ENCODE measurements around the gene FCAMR. TPM values are rescaled to one million over a fixed set of nuclear protein-coding genes. Genes with fewer than 3 reads are reported as not detected.

FCAMR gene
- total and polyA plus RNA-seq, 2 experiments from 2014 or later = not detected

DNA sequence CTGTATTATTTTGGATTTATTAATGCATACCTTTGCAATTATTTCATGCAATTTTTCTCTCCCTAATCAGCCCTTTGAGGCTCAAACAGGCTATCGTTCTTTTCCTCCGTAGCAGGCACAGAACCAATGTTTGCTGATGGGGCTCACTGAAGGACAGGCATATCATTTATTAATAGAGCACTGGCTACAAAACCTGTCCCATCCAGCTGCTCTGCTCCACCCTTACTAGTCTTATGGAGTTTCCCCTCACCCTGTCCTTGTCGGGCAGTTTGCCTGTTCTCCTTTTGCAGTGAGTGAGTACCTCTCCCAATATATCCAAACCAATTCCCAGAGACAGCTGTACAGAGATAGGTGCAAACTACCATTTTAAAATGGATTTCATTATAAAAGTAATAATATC is 16.6 kb upstream of the FCAMR start (continued):
- TF ChIP-seq, protein P1, sequence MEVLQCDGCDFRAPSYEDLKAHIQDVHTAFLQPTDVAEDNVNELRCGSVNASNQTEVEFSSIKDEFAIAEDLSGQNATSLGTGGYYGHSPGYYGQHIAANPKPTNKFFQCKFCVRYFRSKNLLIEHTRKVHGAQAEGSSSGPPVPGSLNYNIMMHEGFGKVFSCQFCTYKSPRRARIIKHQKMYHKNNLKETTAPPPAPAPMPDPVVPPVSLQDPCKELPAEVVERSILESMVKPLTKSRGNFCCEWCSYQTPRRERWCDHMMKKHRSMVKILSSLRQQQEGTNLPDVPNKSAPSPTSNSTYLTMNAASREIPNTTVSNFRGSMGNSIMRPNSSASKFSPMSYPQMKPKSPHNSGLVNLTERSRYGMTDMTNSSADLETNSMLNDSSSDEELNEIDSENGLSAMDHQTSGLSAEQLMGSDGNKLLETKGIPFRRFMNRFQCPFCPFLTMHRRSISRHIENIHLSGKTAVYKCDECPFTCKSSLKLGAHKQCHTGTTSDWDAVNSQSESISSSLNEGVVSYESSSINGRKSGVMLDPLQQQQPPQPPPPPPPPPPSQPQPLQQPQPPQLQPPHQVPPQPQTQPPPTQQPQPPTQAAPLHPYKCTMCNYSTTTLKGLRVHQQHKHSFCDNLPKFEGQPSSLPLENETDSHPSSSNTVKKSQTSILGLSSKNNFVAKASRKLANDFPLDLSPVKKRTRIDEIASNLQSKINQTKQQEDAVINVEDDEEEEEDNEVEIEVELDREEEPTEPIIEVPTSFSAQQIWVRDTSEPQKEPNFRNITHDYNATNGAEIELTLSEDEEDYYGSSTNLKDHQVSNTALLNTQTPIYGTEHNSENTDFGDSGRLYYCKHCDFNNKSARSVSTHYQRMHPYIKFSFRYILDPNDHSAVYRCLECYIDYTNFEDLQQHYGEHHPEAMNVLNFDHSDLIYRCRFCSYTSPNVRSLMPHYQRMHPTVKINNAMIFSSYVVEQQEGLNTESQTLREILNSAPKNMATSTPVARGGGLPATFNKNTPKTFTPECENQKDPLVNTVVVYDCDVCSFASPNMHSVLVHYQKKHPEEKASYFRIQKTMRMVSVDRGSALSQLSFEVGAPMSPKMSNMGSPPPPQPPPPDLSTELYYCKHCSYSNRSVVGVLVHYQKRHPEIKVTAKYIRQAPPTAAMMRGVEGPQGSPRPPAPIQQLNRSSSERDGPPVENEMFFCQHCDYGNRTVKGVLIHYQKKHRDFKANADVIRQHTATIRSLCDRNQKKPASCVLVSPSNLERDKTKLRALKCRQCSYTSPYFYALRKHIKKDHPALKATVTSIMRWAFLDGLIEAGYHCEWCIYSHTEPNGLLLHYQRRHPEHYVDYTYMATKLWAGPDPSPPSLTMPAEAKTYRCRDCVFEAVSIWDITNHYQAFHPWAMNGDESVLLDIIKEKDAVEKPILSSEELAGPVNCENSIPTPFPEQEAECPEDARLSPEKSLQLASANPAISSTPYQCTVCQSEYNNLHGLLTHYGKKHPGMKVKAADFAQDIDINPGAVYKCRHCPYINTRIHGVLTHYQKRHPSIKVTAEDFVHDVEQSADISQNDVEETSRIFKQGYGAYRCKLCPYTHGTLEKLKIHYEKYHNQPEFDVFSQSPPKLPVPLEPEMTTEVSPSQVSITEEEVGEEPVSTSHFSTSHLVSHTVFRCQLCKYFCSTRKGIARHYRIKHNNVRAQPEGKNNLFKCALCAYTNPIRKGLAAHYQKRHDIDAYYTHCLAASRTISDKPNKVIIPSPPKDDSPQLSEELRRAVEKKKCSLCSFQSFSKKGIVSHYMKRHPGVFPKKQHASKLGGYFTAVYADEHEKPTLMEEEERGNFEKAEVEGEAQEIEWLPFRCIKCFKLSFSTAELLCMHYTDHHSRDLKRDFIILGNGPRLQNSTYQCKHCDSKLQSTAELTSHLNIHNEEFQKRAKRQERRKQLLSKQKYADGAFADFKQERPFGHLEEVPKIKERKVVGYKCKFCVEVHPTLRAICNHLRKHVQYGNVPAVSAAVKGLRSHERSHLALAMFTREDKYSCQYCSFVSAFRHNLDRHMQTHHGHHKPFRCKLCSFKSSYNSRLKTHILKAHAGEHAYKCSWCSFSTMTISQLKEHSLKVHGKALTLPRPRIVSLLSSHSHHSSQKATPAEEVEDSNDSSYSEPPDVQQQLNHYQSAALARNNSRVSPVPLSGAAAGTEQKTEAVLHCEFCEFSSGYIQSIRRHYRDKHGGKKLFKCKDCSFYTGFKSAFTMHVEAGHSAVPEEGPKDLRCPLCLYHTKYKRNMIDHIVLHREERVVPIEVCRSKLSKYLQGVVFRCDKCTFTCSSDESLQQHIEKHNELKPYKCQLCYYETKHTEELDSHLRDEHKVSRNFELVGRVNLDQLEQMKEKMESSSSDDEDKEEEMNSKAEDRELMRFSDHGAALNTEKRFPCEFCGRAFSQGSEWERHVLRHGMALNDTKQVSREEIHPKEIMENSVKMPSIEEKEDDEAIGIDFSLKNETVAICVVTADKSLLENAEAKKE (CRISPR knock-in tag; IDR thresholded peaks at IDR 0.05) = no peak
- no peak for TF ChIP-seq ZNF331 (CRISPR knock-in tag; IDR thresholded peaks at IDR 0.05; ENCODE audit: low read depth)

DNA sequence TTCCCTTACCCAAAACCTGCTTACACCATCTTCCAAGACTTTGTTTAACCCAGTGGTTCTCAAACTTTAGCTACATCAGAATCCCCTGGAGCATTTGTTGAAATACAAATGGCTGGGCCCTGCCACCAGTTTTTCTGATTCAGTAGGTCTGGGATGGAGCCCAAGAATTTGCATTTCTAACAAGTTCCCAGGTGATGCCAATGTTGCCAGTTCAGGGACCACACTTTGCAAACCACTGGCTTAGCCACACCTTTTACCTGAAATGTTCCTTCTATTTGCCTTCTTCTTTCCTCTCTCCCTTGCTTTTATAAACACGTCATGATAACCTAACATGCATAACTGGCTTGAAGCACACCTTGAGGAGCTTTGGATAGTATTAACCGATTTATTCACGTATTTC is 16.1 kb upstream of the FCAMR start:
- Mint-ChIP-seq H3K9me3 (no peaks in the 10 kb centered on the region), H3K36me3 (ENCODE audit: low read depth) (no peaks in the 10 kb centered on the region), H3K4me3 (no peak overlapping the region), H3K4me1 (peaks cover 30% of the 10 kb centered on the region), H3K27me3 (ENCODE audit: insufficient read depth, low read depth, poor library complexity) (peaks cover 3% of the 10 kb centered on the region), H3K27ac (no peak overlapping the region)
- H3K4me2 ChIP-seq = no peak overlapping the region
- H3K9me2 ChIP-seq (ENCODE audit: insufficient read depth) = 0 out of 2 replicates have a peak, but pooled peaks cover 3% of the 10 kb centered on the region
- no peaks in the 10 kb centered on the region for H3K79me2 ChIP-seq (replicated peaks; ENCODE audit: insufficient read depth)
- peaks cover 34% of the 10 kb centered on the region for H3K4me1 ChIP-seq (ENCODE audit: insufficient read depth)
- no peaks in the 10 kb centered on the region for H4K20me1 ChIP-seq (replicated peaks; ENCODE audit: insufficient read depth)
- no peak overlapping the region for H3K4me3 ChIP-seq
- H2AFZ ChIP-seq = no peak overlapping the region
- no peaks in the 10 kb centered on the region for H3K36me3 ChIP-seq (ENCODE audit: insufficient read depth)
- no peaks in the 10 kb centered on the region for H3K27me3 ChIP-seq (ENCODE audit: insufficient read depth)
- ATAC-seq (no peak), DNase-seq (ENCODE audit: low spot score) (no peak)
- H3F3A ChIP-seq (replicated peaks; ENCODE audit: low read depth) = no peaks in the 10 kb centered on the region
- no peak overlapping the region for H3K27ac ChIP-seq (ENCODE audit: low read depth)
- TF ChIP-seq, protein P2, sequence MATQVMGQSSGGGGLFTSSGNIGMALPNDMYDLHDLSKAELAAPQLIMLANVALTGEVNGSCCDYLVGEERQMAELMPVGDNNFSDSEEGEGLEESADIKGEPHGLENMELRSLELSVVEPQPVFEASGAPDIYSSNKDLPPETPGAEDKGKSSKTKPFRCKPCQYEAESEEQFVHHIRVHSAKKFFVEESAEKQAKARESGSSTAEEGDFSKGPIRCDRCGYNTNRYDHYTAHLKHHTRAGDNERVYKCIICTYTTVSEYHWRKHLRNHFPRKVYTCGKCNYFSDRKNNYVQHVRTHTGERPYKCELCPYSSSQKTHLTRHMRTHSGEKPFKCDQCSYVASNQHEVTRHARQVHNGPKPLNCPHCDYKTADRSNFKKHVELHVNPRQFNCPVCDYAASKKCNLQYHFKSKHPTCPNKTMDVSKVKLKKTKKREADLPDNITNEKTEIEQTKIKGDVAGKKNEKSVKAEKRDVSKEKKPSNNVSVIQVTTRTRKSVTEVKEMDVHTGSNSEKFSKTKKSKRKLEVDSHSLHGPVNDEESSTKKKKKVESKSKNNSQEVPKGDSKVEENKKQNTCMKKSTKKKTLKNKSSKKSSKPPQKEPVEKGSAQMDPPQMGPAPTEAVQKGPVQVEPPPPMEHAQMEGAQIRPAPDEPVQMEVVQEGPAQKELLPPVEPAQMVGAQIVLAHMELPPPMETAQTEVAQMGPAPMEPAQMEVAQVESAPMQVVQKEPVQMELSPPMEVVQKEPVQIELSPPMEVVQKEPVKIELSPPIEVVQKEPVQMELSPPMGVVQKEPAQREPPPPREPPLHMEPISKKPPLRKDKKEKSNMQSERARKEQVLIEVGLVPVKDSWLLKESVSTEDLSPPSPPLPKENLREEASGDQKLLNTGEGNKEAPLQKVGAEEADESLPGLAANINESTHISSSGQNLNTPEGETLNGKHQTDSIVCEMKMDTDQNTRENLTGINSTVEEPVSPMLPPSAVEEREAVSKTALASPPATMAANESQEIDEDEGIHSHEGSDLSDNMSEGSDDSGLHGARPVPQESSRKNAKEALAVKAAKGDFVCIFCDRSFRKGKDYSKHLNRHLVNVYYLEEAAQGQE (IDR thresholded peaks at IDR 0.05; ENCODE audit: unreplicated experiment) = no peak
- TF ChIP-seq CREB1 (CRISPR knock-in tag; IDR thresholded peaks at IDR 0.05; ENCODE audit: low read depth) (no peak), NANOG (IDR thresholded peaks at IDR 0.05; ENCODE audit: borderline replicate concordance) (no peak)

Measured in GM23338 (cell line).